HPDE6-E6E7 (cell line): ENCODE results near the gene UROC1.

ENCODE experiments used
- DNase-seq: peaks from one replicate; pipeline ENCODE4 v3.0.0; 2011; ENCODE audit warnings: missing footprints; ENCODE audit errors: extremely low spot score

Gene UROC1

DNA sequence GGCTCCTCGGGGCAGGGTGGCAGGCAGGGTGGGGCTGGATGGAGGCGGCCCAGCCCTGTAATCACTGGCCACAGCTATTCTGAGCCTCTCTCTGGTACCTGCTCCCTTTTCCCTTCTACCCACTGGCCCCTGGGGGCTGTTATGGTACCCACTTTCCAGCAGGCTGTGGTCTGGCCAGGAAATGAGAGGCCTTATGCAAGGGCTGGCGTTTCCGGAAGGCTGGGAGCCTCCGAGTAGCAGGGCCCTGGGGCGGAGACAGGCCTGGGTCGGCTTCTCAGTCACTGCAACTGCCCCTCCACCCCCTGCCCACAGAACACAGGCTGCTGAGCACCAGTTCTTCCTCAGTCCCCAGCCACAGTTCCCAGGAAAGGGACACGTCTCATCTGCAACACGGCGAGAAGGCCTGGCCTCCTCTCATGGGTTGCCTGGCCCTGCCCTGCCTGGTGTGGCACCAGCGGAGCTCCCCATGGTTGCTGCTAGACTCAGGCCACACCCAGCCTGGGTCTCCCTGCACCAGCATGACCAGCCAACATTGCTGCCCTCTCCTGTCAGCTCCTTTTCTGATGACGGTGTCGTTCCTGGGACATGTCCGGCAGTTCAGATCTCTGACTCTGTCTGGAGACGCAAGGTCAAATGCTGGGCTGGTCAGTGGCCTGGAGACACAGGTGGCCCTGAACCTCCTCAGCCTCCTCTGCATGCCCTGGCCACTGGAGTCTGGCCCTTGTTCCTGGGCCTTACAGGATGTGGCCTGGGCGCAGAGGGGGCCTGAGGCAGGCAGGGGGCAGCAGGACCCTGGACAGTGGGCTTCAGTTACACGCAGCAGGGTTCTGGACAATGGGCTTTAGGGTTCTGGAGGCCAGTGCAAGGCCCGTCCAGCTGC lies 12.8 kb upstream of the UROC1 start:
- DNase-seq = no peak

DNA sequence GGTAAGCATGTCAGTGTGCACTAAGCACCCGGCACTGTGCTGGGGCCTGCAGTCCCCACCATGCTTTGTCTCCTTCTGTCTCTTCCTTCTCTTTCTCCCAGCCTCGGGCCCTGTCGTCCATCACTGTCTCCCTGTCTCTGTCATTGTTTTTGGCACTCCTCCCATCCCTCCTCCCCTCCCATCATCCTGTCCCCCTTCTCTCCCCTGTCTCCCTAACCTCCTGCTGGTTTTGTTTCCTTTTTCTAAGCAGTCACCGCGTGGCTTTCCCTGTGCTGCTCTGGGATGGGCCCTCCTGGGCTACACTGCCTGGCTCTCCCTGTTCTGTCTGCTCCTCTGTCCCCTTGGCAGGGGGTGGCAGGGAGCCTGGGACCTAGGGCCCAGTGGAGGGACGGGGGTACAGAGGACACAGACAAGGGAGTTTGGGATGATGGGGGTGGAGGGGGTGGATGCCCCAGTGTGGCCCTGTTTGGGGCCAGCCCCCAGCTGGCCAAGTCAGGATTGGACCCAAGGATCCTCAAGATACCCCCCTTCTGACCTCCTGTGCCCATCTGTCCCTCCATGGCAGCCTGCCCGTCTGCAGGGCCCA lies 12.1 kb upstream of the UROC1 start:
- no peak for DNase-seq

DNA sequence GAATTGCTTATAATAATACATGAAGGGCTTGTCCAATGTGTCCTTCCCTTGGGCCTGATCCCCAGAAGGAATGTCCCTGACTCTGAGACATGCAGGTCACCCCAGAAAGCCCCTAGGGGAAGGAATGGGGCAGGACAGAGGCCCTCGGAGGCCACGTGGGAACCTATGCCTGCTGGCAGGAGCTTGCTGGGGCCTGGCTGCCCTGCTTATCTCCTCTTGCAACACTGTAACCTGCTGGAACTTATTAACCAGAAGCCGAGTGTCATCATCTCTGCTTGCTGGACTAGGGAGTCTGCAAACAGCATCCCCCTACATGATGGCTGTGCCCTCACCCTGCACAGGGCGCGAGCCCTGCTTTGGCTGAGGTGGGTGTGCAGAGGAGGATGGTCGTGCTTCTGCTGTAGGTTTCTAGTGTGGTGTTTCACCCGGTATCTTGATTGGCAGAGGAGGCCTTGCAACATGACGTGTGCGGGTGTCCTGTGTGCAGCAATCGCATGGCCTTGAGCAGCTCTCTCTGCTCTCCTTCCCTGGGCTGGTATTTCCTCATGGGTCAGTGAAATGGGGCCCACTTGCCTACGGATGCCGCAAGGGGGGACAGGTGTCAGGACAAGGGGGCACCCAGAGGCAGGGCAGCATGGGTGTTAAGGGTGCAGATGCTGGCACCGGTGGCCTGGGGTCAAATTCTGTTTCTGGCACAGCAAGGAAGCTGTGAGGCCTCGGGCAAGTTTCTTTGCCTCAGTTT lies 11.4 kb upstream of the UROC1 start:
- no peak for DNase-seq

- DNase-seq = no peak
Measured at GRCh38 chr3:126528419-126528799, 10.8 kb upstream of the UROC1 start.

- no peak for DNase-seq
Measured at GRCh38 chr3:126527455-126528211, 10.1 kb upstream of the UROC1 start.

DNA sequence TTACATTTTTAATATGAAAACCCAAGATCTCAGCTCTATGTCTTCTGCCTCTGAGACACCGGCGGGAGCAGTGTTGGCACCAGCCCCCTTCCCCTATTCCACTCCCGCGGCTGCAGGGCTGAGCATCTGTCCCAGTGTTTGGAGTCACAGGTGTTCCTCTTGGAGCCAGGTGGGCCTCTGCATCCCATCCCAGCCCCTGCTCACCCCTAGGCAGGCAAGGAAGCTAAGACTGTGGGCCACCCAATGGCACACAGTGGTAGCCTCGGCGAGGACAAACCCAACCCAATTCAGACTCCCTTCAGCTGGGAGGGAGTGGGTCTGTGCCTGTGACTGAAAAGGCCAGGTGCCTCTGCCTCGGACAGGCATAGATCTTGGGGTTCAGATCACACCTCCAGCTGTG lies 9.4 kb upstream of the UROC1 start:
- no peak for DNase-seq

DNA sequence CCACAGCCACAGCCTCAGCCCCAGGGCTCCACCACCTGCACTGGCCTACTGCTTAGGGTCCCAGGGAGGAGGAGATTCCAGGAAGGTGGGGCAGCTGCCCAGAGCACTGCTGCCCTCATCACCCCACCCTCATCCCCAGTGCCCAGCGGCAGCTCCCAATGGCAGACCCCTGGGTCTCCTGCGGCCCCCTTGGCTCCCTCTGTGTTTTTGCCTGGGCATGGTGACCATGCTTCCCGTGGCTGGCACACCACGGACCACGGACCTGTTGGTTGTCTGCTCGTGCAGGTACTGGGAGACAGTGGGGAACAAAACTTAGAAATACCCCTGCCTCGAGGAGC lies 9.1 kb upstream of the UROC1 start:
- DNase-seq = no peak

GRCh38 chr3:126525853-126526667 lies 8.5 kb upstream of the UROC1 start:
- no peak for DNase-seq

DNA sequence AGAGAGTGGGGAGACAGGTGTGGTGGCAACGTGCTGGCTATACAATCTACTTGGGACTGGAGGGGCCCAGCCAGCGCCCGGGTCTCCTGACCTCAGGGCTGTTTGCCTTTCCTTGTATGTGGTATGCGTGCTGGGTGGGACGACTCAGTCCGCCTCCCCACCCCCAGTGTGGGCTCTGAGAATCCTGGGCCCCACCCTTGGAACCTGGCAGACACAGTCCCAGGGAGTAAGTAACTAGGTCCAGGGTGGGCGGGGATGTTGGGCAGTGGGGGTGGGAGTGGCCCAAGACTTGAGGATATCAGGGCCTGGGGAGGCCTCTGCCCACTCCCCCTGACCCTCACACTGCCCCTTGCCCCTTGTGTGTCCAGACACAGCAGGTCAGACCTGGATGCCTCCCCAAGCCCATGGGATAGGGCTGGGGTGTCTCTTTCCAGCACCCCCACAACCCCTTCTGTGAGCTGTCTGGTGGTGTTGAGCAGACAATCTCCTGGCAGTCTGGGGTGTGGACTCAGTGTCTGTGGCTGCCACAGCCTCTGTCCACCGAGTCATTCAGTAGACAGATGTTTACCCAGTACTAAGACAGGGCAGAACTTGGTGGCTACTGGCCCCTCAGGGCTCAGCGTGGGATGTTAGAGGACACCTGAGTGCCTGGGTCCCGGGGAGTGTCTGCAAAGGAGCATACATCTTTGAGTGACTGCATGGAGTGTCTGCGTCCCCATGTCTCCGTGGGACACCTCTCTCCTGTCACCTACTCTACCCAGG lies 7.7 kb upstream of the UROC1 start:
- DNase-seq = no peak

DNA sequence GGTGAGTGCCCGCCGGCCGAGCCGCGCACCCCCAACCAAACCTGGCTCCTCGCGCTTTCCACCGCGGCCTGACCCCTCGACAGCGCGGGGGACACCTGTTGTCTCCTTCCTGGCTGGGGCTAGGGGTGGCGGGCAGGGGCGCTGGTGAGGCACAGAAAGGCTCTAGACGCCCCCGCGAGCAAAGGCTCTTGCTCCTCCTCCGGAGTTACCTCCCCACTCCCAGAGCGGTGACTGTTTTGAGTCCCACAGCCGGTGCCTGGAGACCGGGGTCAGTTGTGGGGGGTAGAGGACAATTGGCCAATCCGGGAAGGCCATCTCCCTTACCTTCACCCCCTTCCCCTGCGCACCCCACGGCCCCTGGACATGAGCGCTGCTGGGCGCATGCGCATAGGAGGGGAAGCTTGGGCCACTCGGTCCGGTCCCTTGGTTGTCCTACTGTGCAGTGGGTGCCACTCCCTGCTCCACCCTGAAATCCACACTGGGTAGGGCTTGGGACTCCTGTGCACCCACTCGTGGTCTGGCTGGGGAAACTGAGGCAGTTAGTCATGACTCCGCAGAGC lies 6.9 kb upstream of the UROC1 start:
- DNase-seq = no peak

GRCh38 chr3:126523745-126524428 lies 6.3 kb upstream of the UROC1 start, which contains the start of gene CHST13:
Gene CHST13 (plus strand): TSS chr3:126524155. CDS start chr3:126524333, 178 bp downstream.
- DNase-seq = no peak

GRCh38 chr3:126522363-126522788 lies 4.8 kb upstream of the UROC1 start:
- DNase-seq = peak; percentile 60

- no peak for DNase-seq
Measured at GRCh38 chr3:126521122-126521891, 3.7 kb upstream of the UROC1 start.

DNA sequence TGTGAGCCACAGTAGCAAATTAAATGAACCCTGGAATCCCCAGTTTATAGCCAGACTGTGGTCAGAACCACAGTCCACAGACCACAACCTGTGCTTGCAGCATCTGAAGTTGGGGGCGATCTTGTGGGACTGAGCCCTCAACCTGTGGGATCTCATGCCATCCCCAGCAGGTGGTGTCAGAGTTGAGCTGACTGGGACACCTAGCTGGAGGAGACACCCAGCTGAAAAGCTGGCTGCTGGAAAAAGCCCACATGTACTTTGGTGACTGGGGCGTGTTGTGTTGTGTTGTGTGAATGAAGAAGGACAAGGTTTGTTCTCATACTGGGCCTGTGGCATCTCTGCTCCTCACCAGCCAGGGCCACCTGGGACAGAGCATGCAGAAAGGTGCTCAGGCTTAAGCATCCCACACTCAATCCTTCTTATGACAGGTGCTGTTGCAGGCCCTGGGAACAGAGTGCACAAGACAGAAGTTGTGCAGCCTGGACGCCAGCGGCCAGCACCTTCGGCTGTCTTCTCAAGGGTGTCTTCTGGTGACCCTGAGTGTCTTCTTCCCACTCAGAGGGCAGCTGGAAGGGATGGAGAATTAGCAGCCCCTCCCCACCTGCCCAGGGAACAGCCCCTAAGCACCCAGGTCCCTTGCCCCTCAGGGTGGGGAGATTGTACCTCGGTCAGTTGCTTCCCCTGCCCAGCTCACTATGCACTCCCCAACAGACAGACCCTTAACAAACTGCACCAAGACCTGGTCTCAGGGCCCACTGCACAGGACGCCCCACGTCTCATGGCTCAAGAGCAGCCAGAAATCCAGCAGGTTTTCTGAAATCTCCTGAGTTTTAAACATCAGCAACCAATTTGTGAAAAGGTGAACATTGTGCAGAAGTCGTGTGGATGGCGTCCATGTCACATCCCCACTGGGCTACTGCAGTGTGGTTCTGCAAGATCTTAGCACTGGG lies 2.2 kb upstream of the UROC1 start:
- DNase-seq = no peak

DNA sequence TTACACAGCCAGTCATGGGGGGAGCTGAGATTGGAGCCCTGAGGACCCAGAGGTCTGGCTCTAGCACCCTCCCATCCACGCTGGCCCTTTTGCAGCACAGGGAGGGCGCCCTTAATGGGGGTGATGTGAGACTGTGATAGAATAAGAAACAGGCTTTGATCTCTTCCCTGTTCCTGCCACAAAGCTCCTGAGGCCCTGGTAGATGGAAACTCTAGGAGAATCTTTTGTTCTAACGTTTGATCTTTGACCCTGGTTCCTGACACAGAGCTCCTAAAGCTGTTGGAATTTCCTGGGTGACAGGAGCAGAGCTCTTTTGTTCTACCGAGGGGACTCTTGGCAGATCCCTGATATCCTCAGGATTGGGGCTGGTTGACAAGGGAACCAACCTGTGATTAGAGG lies 1.2 kb upstream of the UROC1 start:
- no peak for DNase-seq

- DNase-seq = no peak
Measured at GRCh38 chr3:126517986-126518778, 609 bp upstream of the UROC1 start.

DNA sequence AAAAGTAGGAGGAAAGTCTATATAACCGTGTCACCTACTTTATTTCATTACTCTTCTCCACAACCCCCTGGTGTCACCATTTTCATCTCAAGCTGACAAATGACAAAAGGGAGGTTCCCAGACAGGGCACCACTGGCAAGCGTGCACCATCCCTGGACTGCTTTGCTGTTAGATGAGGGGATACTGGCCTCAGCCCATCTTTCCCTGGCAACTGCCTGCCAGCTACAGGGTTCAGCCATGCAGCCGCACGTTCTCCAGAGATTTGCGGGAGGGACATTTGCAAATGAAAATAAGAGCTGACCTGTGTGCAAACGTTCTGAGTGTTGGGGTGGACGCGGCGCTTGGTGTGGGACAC lies 660 bp downstream of the UROC1 start:
- no peak for DNase-seq
